Endometrial microvascular endothelial cells (primary cell): ENCODE data around the gene TEX19. TPM values are rescaled to one million over a fixed set of nuclear protein-coding genes. Genes with fewer than 3 reads are reported as not detected.

Experiments used
- in situ Hi-C: cut with HindIII; loops from 2 replicates; pipeline ENCODE4 v1.10.0; 2017; ENCODE audit warnings: low sequenced_read_pairs, low pct_unique_long_range_greater_than_20kb; ENCODE audit errors: inconsistent ontology term
- total RNA-seq: library from RNA; depleted of rRNA; stranded (reverse); fragments of >200 nt; gene quantifications from one replicate; pipeline ENCODE4 v1.2.3, GENCODE V29; 2015; ENCODE audit errors: inconsistent ontology term

TEX19 gene
- total RNA-seq, 1 donor from 2014 or later = not detected

DNA sequence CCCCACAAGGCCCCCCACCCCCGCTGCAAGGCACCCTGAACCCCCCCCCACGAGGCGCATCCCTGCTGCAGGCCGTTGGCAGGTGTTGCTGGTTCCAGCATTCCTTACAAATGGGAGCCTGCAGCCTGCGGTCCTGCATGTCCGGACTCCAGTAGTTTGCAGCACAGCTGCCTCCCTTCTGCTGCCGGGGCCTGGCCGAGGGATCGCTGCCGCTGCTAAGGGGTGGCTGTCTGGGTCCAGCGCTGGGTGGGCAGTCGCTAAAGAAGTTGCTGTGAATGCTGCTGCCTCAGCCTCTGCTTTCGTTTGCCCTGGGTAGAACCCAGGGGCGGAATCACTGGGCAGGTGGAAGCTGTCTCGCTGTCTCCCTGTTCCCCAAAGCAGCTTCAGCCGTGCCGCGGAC, 24.4 kb downstream of the TEX19 start:
- in situ Hi-C loops = no loop called here

DNA sequence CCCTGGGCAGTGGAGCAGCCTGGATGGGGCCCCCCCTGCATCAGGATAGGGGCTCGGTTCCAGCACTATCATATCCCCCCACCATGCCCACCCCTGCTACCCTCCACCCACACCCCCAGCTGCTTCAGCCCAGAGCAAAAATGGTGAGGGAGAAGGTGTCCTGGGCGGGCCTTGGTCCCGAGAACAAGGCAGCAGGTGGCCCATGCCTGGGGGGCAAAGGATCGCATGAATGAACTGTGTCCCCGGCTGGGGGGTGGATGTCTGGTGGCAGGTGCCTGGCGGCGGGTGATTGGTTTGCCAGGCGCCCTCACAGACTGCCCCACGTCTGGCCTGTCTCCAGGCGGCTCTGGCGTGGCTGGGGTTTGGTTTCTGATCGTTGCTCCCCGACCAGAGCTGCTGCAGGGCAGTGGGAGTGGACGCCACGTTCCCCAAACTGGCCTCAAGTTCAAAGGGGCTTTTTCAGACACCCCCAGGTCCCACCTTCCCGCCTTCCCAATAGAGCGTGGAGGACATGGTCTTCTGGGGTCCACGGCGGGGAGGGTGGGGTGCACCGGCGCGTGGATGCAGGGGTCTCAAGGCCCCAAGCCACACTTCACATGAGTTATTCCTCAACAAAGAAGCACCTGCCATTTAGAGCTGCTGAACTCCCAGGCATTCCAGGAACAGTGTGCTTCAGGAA, 25.1 kb downstream of the TEX19 start:
- in situ Hi-C loops = no loop called here

DNA sequence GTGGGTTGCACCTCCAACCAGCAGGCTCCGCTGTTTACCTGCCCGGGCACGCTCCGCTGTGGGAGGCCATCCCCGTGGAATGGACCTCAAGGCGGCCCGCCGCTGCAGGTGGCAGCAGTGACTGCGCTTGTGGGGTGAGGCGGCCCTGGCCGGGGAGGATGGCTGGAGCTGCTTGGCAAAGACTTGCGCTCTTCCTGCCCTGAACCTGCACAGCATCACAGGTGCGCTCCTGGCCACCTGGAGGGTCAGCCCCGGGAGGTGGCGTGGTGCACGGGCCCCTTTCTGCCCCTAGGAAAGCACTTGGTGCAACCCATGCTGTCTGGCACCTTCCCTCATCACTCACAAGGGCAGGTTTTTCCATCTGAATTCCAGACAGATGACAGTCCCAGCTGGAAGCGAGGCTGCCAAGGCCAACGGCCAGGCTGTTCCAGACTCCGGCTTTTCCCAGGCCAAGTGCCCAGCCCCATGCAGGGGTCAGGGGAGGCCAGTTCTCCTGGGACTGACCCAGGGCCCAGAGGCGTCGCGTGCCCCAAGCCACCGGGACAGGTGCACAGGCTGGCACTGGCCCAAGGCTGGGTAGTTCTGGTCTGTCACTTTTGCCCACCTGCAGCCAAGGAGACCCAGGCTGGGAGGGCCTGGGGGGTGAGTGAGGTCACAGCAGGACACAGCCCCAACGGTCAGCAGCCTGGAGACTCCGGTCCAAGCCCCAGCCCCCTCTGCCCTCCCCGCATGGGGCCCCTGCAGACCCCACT, 25.9 kb downstream of the TEX19 start:
- in situ Hi-C loops = no loop called here

DNA sequence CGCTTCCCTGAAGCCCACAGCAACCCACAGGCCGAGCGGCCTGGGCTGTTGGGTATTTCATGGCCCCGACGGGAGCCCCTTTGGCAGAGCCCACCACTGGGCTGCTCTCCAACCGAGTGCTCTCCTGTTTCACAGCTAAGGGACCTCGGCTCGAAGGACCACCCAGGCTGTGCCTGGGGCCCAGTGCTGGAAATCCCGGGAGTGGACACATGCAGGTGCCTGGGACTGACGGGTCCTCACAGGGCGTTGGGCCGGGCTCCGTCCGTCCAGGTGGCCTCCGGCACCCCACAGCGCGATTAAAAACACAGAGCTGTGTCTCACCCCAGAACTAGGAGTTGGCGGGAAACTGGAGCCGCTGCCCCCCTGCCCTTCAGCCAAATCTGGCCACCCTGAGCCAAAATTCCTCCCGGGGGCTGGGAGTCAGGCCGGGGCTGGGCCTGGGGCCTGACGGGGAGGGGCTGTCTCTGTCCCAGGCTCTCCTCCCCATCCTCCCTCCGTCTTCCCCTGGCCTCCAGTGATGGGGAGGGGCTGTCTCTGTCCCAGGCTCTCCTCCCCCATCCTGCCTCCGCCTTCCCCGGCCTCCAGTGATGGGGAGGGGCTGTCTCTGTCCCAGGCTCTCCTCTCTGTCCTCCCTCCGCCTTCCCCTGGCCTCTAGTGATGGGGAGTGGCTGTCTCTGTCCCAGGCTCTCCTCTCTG, 26.7 kb downstream of the TEX19 start:
- in situ Hi-C loops = no loop called here

DNA sequence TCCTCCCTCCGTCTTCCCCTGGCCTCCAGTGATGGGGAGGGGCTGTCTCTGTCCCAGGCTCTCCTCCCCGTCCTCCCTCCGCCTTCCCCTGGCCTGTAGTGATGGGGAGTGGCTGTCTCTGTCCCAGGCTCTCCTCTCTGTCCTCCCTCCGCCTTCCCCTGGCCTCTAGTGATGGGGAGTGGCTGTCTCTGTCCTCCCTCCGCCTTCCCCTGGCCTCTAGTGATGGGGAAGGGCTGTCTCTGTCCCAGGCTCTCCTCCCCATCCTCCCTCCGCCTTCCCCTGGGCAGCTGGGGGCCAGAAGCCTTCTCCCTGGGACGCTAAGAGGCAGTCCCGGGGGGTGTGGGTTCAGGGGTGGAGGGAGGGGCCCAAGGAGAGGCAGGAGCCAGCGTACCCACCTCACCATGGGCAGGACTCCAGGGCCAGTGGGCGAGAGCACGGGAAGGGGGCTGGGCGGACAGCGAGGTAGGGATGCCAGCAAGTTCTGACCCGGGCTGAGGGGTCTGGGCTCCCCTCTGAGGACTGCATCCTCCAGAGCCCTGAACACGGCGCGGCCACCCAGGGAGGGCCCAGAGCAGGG, 27.3 kb downstream of the TEX19 start:
- in situ Hi-C loops = no loop called here

DNA sequence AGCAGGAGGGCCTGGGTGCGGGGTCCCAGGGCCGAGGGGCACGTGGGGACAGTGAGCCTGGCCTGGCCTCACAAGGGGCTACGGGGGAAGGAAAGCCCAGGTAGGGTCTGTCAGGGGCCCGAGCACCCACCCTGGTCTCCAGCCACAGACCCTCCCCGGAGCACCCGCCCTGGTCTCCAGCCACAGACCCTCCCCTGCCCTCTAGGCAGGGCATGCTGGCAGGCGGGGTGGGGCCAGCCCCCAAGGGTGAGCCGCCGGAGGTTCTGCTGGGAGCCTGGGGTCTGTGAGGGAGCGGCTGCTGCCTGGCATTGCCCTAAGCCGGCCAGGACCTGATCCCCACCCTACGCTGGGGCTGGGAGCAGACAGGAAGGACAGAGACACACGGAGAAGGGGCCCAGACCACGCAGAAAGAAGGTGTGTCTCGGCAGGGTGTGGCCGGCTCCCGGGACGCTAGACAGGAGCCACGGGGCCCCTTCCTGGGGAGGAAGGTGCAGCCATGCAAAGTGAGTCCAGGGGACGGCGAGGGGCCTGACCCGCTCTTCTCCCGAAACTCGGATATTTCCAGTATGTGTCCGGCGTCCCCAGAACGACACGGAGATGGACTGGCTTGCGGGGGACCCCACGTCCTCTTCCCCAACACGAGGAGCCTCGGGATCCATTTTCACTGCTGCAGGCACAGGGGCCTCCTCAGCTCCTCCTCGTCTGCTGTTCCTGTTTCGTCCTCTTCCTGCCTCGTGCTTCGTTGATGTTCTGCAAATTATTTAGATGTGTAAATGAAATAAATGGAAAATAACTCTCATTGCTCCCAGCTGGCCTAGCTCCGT, 28.0 kb downstream of the TEX19 start:
- in situ Hi-C loops = no loop called here

DNA sequence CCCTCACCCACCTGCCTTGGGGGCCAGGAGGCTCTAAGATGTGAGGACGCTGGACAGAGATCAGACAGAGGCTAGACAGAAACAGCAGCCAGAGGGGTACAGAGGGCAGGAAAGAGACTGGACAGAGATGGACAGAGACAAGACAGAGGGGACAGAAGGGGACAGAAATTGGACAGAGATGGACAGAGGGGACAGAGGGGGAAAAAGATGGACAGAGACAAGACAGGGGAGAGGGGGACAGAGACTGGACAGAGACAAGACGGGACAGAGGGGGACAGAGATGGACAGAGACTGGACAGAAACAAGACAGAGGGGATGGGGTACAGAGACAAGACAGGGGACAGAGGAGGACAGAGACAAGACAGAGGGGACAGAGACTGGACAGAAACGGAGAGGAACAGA, 28.7 kb downstream of the TEX19 start:
- in situ Hi-C loops = no loop called here

DNA sequence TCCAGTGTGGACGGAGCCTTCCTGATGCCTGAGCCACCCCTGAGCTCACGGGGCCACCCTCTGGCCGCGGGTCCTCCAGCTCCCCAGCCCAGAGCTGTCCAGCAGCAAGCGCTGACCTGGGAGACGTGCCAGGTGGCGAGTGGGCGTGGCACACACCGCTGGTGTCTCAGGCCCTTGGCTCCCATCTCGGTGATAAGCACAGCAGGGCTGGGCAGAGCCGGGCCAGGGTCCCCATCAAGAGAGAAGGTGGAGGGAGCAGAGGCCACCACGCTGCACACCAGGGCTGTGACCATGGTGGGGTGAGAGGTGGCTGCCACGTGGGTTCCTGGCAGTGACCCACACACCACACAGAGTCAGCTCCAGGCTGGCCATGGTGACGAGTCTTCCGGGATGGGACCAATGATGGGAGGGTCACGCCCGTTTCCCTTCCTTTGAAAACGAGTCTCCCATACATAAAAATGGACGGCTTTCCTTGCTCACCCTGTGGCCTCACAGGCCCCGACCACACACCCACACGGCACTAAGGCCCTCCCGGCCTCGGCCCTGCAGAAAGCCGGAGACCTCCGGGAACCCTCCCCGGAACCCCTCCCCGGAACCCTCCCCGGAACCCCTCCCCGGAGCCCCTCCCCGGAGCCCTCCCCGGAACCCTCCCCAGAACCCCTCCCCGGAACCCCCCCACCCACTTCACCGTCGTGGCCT, 29.3 kb downstream of the TEX19 start:
- in situ Hi-C loops = no loop called here

DNA sequence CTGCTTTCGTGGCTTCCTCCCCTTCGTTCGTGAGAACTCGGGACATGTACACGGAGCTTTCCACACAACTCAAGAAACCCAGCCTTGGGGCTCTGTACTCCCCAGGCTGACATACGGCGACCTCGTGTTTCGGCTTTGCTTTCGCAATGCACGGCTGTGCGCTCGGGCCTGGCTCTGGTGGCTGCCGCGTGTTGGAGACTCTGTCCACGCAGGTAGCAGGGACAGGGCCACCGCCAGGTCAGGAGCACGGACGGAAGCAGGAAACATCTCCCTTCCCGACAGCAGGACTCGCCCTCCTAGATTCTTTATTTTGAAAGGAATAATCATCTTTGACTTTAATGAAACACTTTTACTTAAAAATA, 29.9 kb downstream of the TEX19 start:
- in situ Hi-C loops = no loop called here

DNA sequence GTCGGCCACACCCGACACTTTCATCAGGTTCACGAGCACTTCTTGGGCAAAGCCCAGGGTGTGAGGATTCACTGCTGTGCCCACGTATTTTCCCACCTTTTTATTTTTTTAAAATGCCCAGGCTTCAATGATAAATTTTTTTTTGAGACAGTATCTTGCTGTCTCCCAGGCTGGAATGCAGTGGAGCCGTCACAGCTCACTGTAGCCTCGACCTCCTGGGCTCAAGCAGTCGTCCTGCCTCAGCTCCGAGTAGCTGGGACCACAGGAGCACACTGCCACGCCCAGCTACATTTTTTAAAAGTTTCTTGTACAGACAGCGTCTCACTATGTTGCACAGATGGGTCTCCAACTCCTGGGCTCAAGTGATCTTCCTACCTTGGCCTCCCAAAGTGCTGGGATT, 30.3 kb downstream of the TEX19 start:
- in situ Hi-C loops = no loop called here

DNA sequence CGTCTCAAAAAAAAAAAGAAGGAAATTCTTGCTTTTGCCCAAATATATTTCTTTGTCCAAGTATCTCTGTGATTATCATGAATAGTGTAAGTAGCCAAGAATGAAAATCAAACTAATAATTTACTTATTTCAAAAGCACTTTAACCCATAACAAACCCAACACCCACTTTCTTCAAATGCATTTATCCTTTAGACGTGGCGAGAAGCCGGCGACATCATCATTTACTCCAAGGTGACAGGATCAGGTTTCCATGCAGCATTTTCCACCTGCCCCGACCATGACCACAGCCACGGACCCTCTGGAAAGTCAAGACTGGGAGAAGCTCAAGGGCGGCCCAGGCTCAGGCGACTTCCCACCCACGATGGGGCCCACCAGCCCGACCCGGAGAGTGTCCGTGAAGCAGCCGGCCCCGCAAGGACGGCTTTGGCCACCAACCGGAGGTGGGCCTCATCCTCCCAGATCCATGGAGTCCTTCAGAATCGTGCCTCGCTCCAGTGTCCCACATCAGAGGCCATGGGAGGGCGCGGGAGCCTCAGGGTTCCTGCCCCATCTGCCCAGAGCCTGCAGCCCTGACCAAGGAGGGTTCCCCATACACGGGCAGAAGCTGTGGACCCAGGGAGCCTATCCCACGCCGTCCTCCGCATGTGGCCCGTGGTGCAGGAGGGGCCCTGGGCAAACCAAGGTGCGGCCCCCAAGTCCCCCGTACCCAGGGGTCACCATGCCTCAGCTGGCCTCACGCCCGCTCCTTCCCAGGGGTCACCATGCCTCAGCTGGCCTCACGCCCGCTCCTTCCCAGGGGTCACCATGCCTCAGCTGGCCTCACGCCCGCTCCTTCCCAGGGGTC, 31.2 kb downstream of the TEX19 start:
- in situ Hi-C loops = no loop called here

DNA sequence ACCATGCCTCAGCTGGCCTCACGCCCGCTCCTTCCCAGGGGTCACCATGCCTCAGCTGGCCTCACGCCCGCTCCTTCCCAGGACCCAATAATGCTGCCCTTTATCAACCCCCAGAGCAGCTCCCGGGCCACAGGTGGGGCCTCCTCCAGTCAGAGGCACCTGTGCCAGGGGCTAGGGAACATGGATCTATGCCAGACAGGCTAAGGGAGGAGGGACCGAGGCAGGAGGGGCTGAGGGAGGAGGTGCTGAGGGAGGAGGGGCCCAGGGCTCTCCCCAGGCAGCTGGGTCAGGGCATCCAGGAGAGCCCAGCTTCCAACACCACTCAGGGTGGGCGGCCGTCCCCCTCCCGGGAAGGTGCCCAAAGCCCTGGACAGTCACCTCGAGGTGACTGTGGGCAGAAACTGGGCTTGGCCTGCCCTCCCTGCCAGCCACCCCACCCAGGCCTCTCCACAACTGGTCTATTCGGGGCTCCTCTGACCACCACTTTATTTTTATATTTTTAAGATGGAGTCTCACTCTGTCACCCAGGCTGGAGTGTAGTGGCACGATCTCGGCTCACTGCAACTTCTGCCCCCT, 31.9 kb downstream of the TEX19 start:
- in situ Hi-C loops = no loop called here

DNA sequence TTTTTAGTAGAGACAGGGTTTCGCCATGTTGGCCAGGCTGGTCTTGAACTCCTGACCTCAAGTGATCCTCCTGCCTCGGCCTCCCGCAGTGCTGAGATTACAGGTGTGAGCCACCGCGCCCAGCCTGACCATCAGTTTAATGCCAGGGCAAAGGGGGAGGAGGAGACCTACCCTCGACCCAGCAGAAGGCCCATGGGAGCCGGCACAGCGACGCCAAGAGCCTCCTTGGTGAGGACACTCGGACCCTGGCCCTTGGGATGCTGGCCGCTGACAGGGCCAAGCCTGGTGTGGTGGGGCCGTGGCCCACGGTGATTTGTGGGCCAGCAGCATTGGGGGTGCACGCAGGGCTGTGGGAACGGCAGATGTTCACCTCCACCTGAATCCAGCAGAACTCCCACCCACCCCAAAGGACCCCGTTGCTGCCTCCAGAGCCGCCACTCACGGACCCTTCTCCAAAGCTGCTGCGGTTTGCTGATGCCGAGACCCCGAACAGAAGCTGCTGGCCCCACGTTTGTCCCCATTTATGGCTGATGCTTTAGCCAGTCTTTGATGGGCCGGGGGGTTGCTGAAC, 32.5 kb downstream of the TEX19 start:
- in situ Hi-C loops = no loop called here

DNA sequence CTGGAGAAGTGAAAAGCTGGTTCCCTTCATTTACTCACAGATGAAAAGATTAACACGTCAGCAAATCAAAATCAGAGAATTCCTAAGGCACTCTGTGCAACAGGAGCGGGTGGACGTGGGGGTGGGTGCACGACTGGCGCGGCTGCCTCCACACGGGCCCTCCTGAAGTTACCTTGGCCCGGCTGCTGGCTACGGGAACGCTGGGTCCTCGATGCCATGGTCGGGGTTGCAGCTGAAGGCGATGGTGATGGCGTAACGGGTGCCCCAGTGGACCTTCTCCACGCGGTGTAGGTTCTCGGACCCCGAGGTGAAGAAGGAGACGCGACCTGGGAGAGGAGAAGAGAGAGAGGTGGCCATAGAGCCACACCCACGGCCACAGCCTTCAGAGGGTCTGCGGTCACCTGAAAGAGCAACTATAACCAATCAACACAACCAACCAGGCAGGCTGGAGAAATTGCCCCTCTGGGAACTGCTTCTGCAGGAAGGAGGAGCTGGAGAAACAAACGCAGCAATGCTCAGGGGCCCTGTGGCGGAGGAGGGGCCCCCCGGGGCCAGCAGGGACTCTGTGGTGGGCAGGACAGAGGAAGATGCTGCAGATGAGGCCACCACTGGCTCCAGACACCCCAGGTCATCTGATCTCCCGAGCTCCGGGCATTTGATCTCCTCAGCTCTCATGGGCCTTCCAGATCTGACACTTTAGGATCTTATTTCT, 33.3 kb downstream of the TEX19 start:
- in situ Hi-C loops = no loop called here

DNA sequence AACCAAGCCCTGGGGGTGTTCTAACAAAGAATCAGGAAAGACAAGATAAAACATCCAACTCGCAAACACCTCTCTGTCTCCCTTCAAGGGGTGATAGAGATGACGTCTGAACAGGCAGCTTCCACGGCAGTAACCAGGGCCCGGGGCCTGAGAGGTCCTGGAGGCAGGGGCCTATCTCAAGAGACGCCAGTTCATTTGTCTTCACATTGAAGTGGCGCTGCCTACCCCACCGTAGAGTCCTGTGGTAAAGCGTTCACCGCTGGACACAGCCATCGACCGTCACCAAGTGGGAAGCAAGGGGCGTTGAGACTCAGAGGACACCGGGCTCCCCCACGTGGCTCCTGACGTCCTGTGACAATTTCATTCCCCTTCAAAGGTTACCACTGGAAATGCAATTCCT, 33.9 kb downstream of the TEX19 start:
- in situ Hi-C loops = no loop called here

DNA sequence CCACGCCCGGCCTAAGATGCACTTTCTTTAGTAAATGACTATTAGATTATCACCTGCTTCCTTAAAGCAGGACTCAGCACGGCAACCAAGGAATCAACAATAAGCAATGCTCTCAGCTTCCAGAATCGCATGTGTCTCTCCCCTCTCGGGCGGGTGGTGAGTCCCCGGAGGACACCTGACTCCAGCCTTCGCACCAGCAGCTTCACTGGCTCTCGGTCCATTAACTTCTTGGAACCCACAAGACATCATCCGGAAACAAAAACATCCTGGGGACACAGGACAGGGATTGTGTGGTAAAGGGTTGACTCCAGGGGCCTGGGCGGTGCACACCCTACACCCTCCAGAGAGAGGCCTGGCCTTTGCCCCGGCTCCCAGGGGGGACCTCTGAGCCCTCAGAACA, 35.2 kb downstream of the TEX19 start:
- in situ Hi-C loops = no loop called here
